NCI-H446 treated with DMSO at 0.1 percent for 48 hours (cell line): ENCODE data around the gene GMDS.

Source experiments
- DNase-seq: peaks from one replicate; lab custom pipeline; 2025; lab: John Stamatoyannopoulos, UW

GMDS gene

GRCh38 chr6:1738558-1739081 is 506.8 kb downstream of the GMDS start:
- DNase-seq = peak; percentile 16

GRCh38 chr6:1737463-1738311 is 507.7 kb downstream of the GMDS start:
- no peak for DNase-seq

GRCh38 chr6:1736346-1737105 is 508.9 kb downstream of the GMDS start:
- no peak for DNase-seq

- DNase-seq = no peak
Measured at GRCh38 chr6:1735239-1735803, 510.1 kb downstream of the GMDS start.

GRCh38 chr6:1730882-1731281 is 514.5 kb downstream of the GMDS start:
- DNase-seq = no peak

- no peak for DNase-seq
Measured at GRCh38 chr6:1729750-1730140, 515.7 kb downstream of the GMDS start.

- no peak for DNase-seq
Measured at GRCh38 chr6:1729133-1729749, 516.2 kb downstream of the GMDS start.

- DNase-seq = no peak
Measured at GRCh38 chr6:1726341-1726768, 519.0 kb downstream of the GMDS start.

- DNase-seq = no peak
Measured at GRCh38 chr6:1724616-1725015, 520.8 kb downstream of the GMDS start.

- no peak for DNase-seq
Measured at GRCh38 chr6:1724124-1724523, 521.3 kb downstream of the GMDS start.

- no peak for DNase-seq
Measured at GRCh38 chr6:1722801-1723200, 522.6 kb downstream of the GMDS start.

- no peak for DNase-seq
Measured at GRCh38 chr6:1720620-1721322, 524.6 kb downstream of the GMDS start.

GRCh38 chr6:1719922-1720321 is 525.5 kb downstream of the GMDS start:
- no peak for DNase-seq

GRCh38 chr6:1716868-1717267 is 528.5 kb downstream of the GMDS start:
- DNase-seq = peak; percentile 60

GRCh38 chr6:1716396-1716795 is 529.0 kb downstream of the GMDS start:
- no peak for DNase-seq

- DNase-seq = no peak
Measured at GRCh38 chr6:1715336-1715735, 530.1 kb downstream of the GMDS start.

GRCh38 chr6:1714654-1715053 is 530.8 kb downstream of the GMDS start:
- no peak for DNase-seq

GRCh38 chr6:1713016-1713600 is 532.3 kb downstream of the GMDS start:
- peak; percentile 28 for DNase-seq

- DNase-seq = no peak
Measured at GRCh38 chr6:1712451-1712850, 533.0 kb downstream of the GMDS start.

GRCh38 chr6:1711136-1711535 is 534.3 kb downstream of the GMDS start:
- DNase-seq = no peak

GRCh38 chr6:1709234-1709641 is 536.2 kb downstream of the GMDS start:
- DNase-seq = no peak
